SK-N-MC (cell line): Measurements from ENCODE around the gene CCDC81.

ENCODE experiments used
- EZH2 ChIP-seq: fragments of 200-600 bp; sonication (generic); IDR thresholded peaks from one replicate; pipeline ENCODE4 v1.6.1; 2017; ENCODE audit warnings: antibody characterized with exemption
- POLR2AphosphoS5 ChIP-seq: IDR thresholded peaks from 2 replicates; pipeline ENCODE4 v1.6.1; 2012; ENCODE audit warnings: mild to moderate bottlenecking, low read depth, low read length, borderline replicate concordance

- TF ChIP-seq POLR2AphosphoS5: no peak
- TF ChIP-seq EZH2: no peak
Measured at GRCh38 chr11:86360775-86361395, 13.8 kb upstream of the CCDC81 start.
